HFF-Myc (cell line): Measurements from ENCODE around the gene KATNB1.
A peak's percentile ranks its signal among the peaks of the same experiment; 100 is the strongest.

ENCODE experiments used
- DNase-seq: peaks from one replicate; pipeline ENCODE4 v3.0.0-alpha.2; 2011; ENCODE audit warnings: low read depth; ENCODE audit errors: extremely low read depth
- H3K4me3 ChIP-seq: replicated peaks from 2 replicates; pipeline ENCODE4 v1.5.1; 2011; ENCODE audit warnings: low read depth, mild to moderate bottlenecking, control low read depth, low read length
- TF ChIP-seq, protein P1 (sequence below): IDR thresholded peaks from 2 replicates; pipeline ENCODE4 v1.5.1; 2012; ENCODE audit warnings: mild to moderate bottlenecking, low read depth, low read length, control low read depth; ENCODE audit errors: missing control alignments

KATNB1 gene

DNA sequence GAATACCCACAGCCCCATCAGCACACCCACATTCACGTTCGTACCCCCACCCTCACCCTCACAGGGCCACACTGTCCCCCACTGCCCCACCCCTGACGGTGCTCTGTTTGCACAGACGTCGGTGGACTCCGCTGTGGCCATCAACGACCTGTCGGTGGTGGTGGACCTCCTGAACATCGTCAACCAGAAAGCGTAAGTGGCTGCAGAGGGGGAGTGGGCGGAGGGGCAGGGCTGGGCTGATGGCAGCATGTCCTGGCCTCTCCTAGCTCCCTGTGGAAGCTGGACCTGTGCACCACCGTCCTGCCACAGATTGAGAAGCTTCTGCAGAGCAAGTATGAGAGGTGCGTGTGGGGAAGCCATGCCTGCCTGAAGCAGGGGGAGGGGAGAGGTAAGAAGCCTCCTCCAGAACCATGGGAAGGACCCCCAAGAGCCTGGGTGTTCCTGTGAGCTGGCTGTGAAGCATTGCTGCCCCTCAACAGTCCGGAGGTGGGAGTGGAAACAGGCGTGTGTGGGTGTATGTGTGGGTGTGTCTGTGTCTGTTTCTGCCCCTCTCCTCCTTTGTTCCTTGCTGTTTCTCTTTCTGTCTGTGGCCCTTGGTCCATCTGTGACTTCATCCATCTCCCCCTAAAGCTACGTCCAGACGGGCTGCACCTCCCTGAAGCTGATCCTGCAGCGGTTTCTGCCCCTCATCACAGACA lies 20.3 kb downstream of the KATNB1 start:
- no peak overlapping the region for H3K4me3 ChIP-seq
- TF ChIP-seq, protein P1, sequence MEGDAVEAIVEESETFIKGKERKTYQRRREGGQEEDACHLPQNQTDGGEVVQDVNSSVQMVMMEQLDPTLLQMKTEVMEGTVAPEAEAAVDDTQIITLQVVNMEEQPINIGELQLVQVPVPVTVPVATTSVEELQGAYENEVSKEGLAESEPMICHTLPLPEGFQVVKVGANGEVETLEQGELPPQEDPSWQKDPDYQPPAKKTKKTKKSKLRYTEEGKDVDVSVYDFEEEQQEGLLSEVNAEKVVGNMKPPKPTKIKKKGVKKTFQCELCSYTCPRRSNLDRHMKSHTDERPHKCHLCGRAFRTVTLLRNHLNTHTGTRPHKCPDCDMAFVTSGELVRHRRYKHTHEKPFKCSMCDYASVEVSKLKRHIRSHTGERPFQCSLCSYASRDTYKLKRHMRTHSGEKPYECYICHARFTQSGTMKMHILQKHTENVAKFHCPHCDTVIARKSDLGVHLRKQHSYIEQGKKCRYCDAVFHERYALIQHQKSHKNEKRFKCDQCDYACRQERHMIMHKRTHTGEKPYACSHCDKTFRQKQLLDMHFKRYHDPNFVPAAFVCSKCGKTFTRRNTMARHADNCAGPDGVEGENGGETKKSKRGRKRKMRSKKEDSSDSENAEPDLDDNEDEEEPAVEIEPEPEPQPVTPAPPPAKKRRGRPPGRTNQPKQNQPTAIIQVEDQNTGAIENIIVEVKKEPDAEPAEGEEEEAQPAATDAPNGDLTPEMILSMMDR: no peak
- no peak for DNase-seq

DNA sequence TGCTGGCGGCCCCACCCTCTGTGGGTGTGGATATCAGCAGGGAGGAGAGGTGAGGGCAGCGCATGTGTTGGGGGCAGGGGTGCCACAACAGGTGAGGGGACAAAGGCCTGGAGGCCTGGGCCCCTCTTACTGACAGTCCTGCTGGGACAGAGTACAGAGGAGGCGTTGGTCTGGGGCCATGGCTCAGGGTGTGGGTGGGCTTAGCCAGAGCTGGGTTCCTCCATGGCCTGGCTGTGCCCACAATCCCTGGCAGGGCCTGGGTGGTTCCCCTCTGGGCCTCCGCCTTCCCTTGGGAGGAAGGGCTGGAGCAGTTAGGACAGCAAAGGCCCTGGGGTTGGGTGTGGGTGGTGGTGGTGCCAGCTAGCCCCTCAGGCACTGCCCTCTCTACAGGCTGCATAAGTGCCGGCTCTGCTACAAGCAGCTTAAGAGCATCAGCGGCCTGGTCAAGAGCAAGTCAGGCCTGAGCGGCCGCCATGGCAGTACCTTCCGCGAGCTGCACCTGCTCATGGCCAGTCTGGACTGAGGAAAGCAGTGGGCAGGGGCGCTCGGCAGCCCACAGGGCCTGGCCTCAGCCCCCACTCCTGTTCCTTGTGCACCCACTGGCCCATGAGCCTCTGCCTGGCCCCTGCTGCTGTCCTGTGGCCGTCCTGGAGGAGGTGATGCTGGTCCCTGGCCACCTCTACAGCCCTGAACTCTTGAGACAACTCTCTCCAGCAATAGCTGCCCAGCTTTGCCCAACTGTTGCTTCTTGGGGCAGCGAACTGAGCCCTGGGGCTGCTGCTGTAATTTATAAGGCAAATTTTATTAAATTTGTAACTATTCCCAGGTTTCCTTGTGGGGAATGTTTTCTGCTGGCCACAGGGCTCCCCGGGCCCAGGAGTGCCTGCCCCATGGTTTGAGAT lies 21.1 kb downstream of the KATNB1 start:
- no peak overlapping the region for H3K4me3 ChIP-seq
- DNase-seq: no peak
- TF ChIP-seq, protein P1: no peak

- DNase-seq: no peak
- no peak overlapping the region for H3K4me3 ChIP-seq
- TF ChIP-seq, protein P1: peak; percentile 99
These were observed 21.8 kb downstream of the KATNB1 start for GRCh38 chr16:57757326-57757786.

DNA sequence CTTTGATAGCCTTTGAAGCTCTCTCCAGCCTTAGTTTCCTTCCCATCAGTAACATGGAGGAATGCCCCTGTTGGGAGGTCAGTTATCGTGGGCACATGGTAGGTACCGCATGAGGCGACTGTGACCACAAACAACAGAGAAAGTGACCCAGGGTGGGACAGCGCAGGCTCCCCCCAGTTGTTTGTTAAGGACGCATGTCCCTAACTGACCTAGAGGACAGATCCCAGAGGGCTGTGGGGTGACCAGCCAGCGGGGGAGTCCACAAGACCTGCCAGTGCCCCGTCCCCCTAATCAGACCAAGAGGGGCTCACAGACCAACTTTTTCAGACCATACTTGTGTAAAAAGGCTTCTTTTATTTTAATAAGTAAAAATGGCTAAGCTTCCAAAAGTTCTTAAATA lies 22.3 kb downstream of the KATNB1 start:
- no peak overlapping the region for H3K4me3 ChIP-seq
- TF ChIP-seq, protein P1: no peak
- no peak for DNase-seq

- no peak overlapping the region for H3K4me3 ChIP-seq
- TF ChIP-seq, protein P1: no peak
- no peak for DNase-seq
These were observed 23.0 kb downstream of the KATNB1 start for GRCh38 chr16:57758331-57759117.

GRCh38 chr16:57759131-57759530 lies 23.6 kb downstream of the KATNB1 start:
- H3K4me3 ChIP-seq: no peak overlapping the region
- TF ChIP-seq, protein P1: no peak
- no peak for DNase-seq
